Stimulated activated CD4-positive, alpha-beta T cell treated with anti-CD3 and anti-CD28 coated beads, Interleukin-1b, Interleukin-23, amount 100 ng/mL, for 48 hours (primary cell): ENCODE measurements around the gene PCP2.

Source experiments
- DNase-seq: peaks from one replicate; pipeline ENCODE4 v3.0.0-alpha.2; 2020

Gene PCP2

GRCh38 chr19:7618771-7619510 is 14.6 kb downstream of the PCP2 start:
- no peak for DNase-seq

- DNase-seq: no peak
These were observed 15.2 kb downstream of the PCP2 start for GRCh38 chr19:7618348-7618747.

- DNase-seq: no peak
These were observed 15.8 kb downstream of the PCP2 start for GRCh38 chr19:7617735-7618134.

GRCh38 chr19:7617172-7617571 is 16.3 kb downstream of the PCP2 start:
- no peak for DNase-seq

GRCh38 chr19:7614859-7615741 is 18.4 kb downstream of the PCP2 start:
- DNase-seq: no peak

GRCh38 chr19:7612282-7613274 is 20.9 kb downstream of the PCP2 start:
- no peak for DNase-seq

- DNase-seq: no peak
These were observed 21.8 kb downstream of the PCP2 start for GRCh38 chr19:7611541-7612279.

- DNase-seq: no peak
These were observed 22.9 kb downstream of the PCP2 start for GRCh38 chr19:7610491-7611240.

GRCh38 chr19:7607874-7608560 is 25.5 kb downstream of the PCP2 start:
- DNase-seq: no peak

GRCh38 chr19:7607212-7607873 is 26.2 kb downstream of the PCP2 start:
- DNase-seq: no peak

GRCh38 chr19:7606289-7606688 is 27.2 kb downstream of the PCP2 start:
- no peak for DNase-seq

GRCh38 chr19:7605490-7606222 is 27.9 kb downstream of the PCP2 start:
- DNase-seq: peak; percentile 45

- DNase-seq: no peak
These were observed 29.6 kb downstream of the PCP2 start for GRCh38 chr19:7603919-7604318.

- DNase-seq: no peak
These were observed 30.5 kb downstream of the PCP2 start for GRCh38 chr19:7602935-7603497.

GRCh38 chr19:7602240-7602934 is 31.1 kb downstream of the PCP2 start:
- DNase-seq: no peak

GRCh38 chr19:7600721-7601120 is 32.8 kb downstream of the PCP2 start:
- no peak for DNase-seq

GRCh38 chr19:7598180-7598579 is 35.3 kb downstream of the PCP2 start:
- no peak for DNase-seq

GRCh38 chr19:7597689-7598088 is 35.8 kb downstream of the PCP2 start:
- DNase-seq: no peak
